IPS-18c (cell line): Measurements from ENCODE around the gene NAA10.
A peak's percentile ranks its signal among the peaks of the same experiment; 100 is the strongest.
"Not testable (repeated sequence)": the region's sequence is repeated elsewhere in the genome, so short reads cannot be mapped to it uniquely, and the experiment has no call there.

ENCODE experiments used
- H3K4me3 ChIP-seq: 2 replicates; pipeline ENCODE4 v1.7.0; 2013; ENCODE audit warnings: low read depth, mild to moderate bottlenecking, low read length, moderate library complexity; ENCODE audit not compliant: insufficient read depth
- H3K9me3 ChIP-seq: one replicate; pipeline ENCODE4 v1.6.1; 2013; ENCODE audit warnings: mild to moderate bottlenecking, low read length, moderate library complexity; ENCODE audit not compliant: control insufficient read depth, insufficient read depth

Gene NAA10

DNA sequence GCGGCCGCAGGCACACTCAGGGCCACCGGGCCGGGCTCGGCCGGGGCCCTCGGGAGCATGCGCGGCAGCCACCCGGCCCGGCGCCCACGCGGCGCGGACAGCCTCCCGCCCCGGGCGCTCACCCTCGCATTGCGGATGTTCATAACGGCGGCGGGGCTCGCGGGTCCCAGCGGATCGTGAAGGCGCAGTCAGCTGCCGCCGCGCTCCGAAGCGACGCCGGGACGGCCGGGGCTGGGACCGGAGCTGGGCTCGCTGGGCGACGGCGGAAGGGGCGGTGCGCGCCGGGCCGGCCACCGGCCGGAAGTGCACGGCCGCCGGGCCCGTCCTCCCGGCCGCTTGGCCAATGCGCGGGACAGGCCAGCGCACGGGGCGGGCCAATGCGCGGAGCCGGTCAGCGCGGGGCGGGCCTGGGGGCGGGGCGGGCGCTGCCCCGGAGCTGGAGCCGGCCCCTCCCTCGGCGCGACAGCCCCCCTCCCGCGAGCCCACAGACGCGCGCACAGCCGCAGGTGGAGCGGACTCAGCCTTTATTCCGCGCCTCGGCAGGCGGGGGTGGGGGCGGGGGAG, at the start of gene NAA10:
Gene NAA10 (minus strand): TSS at position 276 of the 564 bp plus-strand sequence. CDS start 133 bp downstream, at position 143.
- H3K9me3 ChIP-seq: peaks cover 9% of the 10 kb centered on the region
- H3K4me3 ChIP-seq: peak within 1 kb of the TSS; percentile 63

DNA sequence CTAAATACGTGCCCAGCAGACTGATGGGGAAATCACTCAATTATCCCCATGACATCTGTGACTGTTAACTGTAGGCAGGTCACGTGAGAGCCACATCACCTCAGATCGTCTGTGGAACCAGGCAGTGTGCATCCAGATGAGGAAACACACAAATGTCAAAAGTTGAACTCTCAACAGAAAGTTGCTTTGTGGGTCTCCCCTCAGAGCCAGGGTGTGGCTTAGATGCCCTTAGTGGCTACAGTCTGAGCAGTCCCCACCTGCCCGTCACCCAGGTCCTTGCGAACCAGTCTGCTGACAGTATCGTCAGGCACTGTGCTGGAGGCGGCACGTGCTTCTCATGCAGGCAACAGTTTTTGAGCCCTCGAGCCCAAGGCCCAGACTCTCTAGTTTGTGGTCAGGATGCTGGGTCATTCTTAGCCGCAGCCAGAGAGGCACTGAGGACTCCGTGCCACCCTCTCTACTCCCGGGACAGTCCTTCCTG, 48.5 kb upstream of the NAA10 start:
- no peak overlapping the region for H3K4me3 ChIP-seq
- H3K9me3 ChIP-seq: no peaks in the 10 kb centered on the region

- Histone ChIP-seq H3K4me3 (no peak overlapping the region), H3K9me3 (no peaks in the 10 kb centered on the region)
Observed at GRCh38 chrX:153981771-153982533, 47.1 kb upstream of the NAA10 start.

- H3K4me3 ChIP-seq: no peak overlapping the region
- H3K9me3 ChIP-seq: no peaks in the 10 kb centered on the region
Observed at GRCh38 chrX:153981231-153981630, 46.4 kb upstream of the NAA10 start.

DNA sequence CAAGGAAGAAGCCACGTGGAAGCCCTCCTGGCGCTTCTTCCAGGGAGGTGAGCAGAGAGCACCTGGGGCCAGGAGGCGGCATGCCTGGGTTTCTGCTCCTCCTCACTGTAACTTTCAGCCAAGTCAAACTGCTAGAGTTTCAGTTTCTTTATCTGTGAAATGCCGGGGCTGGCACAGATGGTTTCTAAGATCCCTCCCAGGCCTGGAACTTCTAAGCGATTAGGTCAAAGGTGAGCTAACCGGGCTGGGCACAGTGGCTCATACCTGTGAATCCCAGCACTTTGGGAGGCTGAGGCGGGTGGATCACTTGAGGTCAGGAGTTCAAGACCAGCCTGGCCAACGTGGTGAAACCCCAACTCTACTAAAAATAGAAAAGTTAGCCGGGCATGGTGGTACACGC, 45.6 kb upstream of the NAA10 start:
- H3K9me3 ChIP-seq, H3K4me3 ChIP-seq: not testable (repeated sequence)

DNA sequence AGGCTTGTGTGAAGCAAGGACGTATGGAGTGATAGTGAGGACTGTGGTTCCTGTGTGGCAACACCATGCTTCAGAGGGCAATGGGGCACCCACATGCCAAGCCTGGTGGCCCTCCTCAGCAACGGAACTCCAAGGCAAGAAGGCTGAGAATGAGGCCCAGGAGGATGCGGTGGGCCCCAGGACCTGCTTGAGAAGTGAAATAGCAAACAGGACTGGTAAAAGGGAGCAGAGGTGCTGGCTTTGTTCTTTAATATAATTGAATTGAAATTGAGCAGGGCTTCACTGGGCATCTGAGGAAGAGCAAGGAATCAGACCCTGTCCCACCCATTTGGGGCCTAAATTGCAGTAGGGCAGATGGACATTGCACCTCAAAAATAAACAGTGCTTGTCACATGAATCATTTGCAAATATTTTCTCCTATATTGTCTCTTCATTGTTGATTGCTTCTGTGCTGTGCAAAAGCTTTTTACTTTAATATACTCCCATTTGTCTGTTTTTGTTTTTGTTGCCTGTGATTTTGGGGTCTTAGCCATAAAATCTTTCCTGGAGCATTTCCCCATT, 40.0 kb upstream of the NAA10 start:
- H3K9me3 ChIP-seq: no peaks in the 10 kb centered on the region
- H3K4me3 ChIP-seq: no peak overlapping the region

DNA sequence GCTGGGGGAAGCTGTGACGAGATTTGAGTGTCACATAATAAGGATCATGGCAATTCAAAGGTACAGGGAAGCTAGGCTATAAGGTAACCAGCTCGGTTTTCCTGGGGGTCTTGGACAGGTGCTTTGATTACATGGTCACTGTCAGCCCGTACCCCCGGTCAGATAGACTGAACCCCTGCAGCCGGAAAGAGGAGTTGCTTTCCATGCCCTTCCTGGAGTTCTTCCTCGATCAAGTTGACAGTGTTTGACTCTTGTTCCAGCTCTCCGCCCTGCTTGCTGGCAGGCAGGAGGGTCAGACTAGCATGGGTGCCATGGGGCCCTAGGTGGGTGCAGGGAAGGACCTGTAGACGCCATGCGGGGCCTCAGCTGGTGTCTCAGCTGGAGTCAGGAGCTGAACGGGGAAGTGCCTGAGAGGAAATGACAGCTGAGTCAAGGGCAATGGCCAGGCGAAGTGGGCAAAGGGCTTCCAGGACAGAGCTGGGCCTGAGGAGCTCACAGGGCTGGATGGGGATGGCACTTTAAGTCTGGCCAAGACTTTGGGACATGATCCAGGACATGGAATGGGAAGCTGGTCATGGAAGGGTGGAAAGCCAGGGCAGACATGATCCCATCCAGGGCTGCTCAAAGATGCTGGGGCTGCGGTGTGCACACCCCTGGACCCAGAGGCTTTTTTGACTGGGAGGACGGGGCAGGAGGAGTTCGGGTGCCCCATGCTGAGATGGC, 39.3 kb upstream of the NAA10 start:
- Histone ChIP-seq H3K4me3 (no peak overlapping the region), H3K9me3 (no peaks in the 10 kb centered on the region)

DNA sequence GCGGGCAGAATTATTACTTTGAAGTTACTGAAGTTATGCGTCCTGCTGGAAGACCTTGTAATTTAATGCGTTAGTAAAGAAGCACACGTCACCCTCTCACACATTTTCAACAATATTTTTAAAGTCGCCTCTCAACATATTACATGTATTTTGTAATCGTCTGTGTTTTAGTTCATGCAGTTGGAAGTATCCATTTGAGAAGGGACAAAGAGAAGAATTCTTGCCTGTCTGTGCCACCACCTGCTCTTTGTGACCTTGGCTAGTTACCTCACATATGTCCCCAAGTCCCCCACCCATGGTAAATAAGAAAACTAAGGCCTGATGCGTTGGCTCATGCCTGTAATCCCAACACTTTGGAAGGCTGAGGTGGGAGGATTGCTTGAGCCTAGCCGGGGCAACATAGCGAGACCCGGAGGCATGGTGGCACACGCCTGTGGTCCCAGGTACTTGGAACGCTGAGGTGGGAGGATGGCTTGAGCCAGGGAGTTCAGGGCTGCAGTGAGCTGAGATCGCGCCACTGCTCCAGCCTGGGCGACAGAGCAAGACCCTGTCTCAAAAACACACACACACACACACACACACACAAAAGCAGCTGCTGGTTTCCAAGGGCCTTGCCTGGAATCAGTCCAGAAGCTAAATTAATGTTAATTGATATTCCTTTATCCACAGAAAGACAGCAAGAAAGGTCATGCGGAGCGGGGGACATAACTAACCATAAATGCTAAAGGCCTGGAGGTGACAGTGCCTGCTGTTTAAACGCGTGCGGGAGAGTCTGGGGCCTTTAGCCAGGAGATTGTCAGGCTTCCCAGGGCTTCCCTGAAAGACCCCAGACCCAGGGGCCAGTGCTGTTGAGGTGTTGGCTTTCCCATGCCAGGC, 38.5 kb upstream of the NAA10 start:
- Histone ChIP-seq H3K4me3 (peak overlapping the region; percentile 58), H3K9me3 (no peaks in the 10 kb centered on the region)

DNA sequence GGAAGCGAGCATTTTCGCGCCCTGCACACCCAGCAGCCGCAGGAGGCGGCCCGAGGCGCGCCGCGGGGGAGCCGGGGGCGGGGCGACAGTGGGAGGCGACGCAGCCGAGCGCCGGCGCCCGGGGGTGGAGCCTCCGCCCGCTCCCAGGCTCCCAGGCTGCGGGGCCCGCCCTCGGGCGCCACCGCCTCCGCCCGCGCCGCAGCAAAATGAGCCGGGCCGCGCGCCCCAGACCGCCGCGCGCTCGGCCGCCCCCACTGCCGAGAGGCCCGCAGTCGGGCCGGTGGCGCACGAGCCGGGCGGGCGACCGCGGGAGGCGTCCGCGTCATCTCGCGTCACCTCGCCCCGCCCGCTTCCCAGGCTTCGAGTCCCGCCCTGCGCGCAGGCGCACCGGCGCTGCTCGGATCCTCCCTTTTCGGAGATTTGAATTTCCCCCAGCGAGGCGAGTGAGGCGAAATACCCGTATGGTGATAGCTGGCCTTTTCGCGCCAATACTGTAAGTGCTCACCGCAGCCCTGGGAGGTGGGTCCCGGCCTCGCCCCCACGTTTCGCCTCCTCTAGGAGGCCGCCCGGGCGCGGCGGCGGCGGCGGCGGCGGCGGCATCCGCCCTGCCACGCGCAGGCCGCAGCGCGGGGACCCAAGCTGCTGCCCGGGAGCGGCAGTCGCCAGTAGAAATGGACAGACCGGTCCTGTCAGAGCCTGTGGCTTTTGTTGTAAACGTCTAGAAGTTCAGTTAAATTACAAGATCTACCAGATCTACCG, 37.7 kb upstream of the NAA10 start, which contains the start of gene TMEM187:
Gene TMEM187 (plus strand): TSS at position 387 of the 759 bp plus-strand sequence. CDS start 9,309 bp downstream, outside the sequence.
- H3K4me3 ChIP-seq: peak within 1 kb of the TSS; percentile 100
- H3K9me3 ChIP-seq: no peaks in the 10 kb centered on the region

- Histone ChIP-seq H3K9me3 (no peaks in the 10 kb centered on the region), H3K4me3 (peak within 1 kb of the TSS; percentile 100)
Observed at GRCh38 chrX:153971450-153972367, 36.9 kb upstream of the NAA10 start, which contains the start of gene HCFC1. Gene HCFC1 (minus strand): TSS chrX:153971818. CDS start chrX:153970840, 978 bp downstream.

- Histone ChIP-seq H3K9me3 (no peaks in the 10 kb centered on the region), H3K4me3 (peak overlapping the region; percentile 100)
Observed at GRCh38 chrX:153971124-153971449, 36.2 kb upstream of the NAA10 start.

DNA sequence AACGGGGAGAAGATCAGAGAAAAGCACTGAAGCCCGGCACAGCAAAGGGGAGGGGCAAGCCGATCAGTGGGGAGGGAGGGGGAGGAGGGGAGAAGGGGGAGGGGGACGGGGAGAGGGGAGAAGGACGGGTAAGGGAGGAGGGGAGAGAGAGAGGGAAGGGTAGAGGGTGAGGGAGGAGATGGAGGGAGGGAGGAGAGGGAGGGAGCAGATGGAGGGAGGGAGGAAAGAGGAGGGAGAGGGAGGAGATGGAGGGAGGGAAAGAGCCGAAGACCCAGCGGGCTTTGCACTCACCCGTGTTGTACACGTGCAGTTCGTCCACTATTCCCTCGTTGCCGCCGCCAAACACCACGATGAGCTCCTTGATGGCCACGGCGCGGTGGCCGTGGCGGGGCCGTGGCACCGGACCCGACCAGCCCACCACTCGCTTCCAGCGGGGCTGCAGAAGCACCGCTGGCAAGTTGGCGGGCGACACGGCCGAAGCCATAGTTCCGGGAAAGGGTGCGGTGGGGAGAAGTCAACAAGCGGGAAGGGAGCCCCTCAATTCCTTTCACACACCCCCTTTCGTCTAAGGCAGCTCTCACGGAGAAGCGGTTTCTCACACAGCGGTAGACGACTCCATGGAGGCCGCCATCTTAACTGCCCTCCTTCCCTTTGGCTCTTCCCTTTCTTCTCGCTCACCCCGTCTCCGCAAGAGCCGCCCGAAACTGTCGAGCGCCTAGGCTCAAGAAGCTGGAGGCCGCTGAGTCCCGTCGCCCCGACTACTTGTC, 35.7 kb upstream of the NAA10 start:
- peak overlapping the region; percentile 100 for H3K4me3 ChIP-seq

GRCh38 chrX:153969904-153970356, 35.1 kb upstream of the NAA10 start:
- H3K4me3 ChIP-seq: peak overlapping the region; percentile 77

More for the DNA sequence above, 35.7 kb upstream of the NAA10 start:
- H3K9me3 ChIP-seq: no peaks in the 10 kb centered on the region

GRCh38 chrX:153969125-153969903, 34.5 kb upstream of the NAA10 start:
- Histone ChIP-seq H3K4me3 (peak overlapping the region; percentile 77), H3K9me3 (no peaks in the 10 kb centered on the region)

More at GRCh38 chrX:153969904-153970356, 35.1 kb upstream of the NAA10 start:
- H3K9me3 ChIP-seq: no peaks in the 10 kb centered on the region
